ENCODE data around the gene WNK2.

DNA sequence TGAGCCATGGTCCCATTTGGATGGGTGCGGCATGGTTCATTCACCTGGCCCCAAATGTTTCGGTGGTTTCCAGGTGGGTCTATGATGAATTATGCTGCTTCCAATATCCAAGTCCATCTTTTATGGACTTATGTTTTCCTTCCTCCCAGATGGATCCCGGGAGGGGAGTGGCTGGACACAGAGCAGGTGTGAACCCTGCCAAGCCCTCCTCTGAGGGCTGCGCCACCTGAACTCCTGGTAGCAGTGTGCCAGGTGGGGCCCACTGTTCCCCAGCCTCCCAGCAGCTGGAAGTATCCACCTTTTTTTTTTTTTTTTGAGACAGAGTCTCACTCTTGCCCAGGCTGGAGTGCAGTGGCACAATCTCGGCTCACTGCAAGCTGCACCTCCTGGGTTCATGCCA is 42.9 kb downstream of the WNK2 start:
- TF ChIP-seq POLR2A (IDR thresholded peaks at IDR 0.05; ENCODE audit: low read length) (no peak), GATA1 (IDR thresholded peaks at IDR 0.05; ENCODE audit: low read depth, low read length) (no peak)
